ENCODE data around the gene ZNRF3. TPM values are rescaled to one million over a fixed set of nuclear protein-coding genes. Genes with fewer than 3 reads are reported as not detected.

Gene ZNRF3
- total and polyA plus RNA-seq, 8 donors, result 2.4 to 6.8 (median 3.9) TPM

DNA sequence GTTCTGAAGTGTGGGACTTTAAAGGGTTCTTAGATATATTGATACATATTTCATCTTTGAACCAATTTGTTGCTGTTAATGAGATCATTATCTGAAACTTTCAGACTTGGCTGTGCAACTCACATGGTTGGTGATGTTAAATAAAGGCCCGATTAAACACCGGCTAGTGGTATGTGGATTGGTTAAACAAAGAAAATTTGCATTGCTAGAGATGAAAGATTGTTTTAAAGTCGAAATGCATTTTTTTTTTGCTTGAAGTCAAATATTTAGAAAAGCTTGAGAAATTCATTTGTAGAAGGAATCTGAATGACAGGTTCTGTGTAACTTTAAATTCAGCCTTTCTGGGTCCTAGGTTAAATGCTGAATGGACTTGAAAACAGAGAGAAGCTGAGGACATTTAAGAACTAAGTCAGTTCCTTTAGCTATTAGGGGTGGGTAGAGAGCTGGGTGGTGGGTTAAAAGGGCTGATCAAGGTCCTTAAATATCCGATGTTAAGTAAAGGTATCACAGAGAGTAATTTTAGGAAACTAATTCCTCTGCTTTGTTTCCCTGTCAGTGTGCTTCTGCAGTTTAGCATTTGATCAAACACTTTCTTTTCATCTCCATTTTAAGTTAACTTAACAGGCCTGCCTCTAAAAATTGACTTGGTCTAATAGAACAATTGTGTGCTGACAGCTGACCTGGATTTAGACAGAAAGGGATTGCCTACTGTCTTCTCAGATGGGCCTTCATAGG lies 4.5 kb downstream of the ZNRF3 start:
- H3K27me3 ChIP-seq, result no peaks in the 10 kb centered on the region
- 18 to 23% methylated on average over 4 of the region's 4 CpGs for WGBS, 2 donors
- FAIRE-seq (no peak), DNase-seq (no peak), ATAC-seq (no peak)
- no peaks in the 10 kb centered on the region for H3K9me3 ChIP-seq
- intact Hi-C loops (cut with DNase I), result no loop called here
- H3K4me1 ChIP-seq, result peaks cover 7 to 34% (median 23%) of the 10 kb centered on the region in 3 donors
- no peaks in the 10 kb centered on the region for H3K36me3 ChIP-seq
- no peak overlapping the region for H3K27ac ChIP-seq
- TF ChIP-seq, protein P1, sequence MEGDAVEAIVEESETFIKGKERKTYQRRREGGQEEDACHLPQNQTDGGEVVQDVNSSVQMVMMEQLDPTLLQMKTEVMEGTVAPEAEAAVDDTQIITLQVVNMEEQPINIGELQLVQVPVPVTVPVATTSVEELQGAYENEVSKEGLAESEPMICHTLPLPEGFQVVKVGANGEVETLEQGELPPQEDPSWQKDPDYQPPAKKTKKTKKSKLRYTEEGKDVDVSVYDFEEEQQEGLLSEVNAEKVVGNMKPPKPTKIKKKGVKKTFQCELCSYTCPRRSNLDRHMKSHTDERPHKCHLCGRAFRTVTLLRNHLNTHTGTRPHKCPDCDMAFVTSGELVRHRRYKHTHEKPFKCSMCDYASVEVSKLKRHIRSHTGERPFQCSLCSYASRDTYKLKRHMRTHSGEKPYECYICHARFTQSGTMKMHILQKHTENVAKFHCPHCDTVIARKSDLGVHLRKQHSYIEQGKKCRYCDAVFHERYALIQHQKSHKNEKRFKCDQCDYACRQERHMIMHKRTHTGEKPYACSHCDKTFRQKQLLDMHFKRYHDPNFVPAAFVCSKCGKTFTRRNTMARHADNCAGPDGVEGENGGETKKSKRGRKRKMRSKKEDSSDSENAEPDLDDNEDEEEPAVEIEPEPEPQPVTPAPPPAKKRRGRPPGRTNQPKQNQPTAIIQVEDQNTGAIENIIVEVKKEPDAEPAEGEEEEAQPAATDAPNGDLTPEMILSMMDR (IDR thresholded peaks at IDR 0.05), result no peak
- no peak overlapping the region for H3K4me3 ChIP-seq

DNA sequence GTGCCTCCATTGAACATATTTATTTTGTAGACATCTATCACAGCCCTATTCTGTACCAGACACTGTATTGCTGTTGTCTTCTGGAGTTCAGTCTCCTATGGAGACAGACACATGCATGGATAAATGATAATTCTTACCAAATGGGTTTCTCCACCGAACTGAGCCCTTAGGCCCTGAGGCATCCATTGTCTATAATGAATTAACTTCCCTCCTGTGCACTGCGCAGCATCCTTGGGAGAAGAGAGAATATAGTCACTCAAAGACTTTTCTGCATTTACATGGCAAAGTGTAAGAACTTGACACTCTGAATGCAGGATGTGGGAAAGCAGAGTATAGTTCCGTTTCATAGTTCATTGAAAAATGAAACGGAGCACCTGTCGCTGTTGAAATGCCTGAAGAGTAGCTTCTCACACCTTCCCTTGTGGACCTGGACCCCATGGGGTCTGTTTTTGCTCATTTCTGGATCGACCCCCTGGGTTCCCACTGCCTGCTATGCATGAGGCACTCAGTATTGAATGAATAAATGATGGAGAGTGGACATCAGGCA lies 6.2 kb downstream of the ZNRF3 start:
- H3K27me3 ChIP-seq, result no peaks in the 10 kb centered on the region
- 92 to 94% methylated on average over 6 of the region's 6 CpGs for WGBS, 2 donors
- peaks cover 7 to 38% (median 23%) of the 10 kb centered on the region in 3 donors for H3K4me1 ChIP-seq
- TF ChIP-seq, protein P1 (IDR thresholded peaks at IDR 0.05), result no peak
- FAIRE-seq, result no peak
- DNase-seq, result no peak
- H3K4me3 ChIP-seq, result no peak overlapping the region
- H3K36me3 ChIP-seq, result no peaks in the 10 kb centered on the region
- no peak overlapping the region for H3K27ac ChIP-seq
- ATAC-seq, result no peak
- intact Hi-C loops (cut with DNase I), result no loop called here
- no peaks in the 10 kb centered on the region for H3K9me3 ChIP-seq

DNA sequence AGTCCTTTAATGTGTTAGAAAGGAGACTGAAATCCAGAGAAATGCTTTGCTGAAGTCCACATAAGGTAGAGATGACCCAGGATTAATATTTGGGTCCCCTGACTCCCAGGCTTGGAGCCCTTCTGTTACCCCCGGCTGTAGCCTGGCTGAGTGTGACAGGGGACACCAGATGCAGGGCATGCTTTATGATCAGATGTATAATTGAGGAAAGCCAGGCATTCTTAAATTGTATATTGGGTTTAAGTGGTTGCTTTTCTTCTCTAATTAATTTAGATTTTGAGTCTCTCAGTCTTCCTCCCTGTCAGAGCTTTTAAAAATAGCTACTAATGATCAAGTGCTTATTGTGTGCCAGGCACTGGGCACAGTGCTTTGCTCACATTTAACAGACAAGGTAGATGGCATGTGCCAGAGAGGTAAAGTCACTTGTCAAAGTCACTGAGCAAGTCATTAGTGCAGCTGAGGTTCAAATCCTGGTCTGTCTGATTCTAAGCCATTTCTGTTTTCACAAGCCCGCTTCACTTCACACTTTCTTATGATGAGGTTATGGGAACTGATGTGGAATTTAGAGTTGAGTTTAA lies 7.9 kb downstream of the ZNRF3 start:
- no peak for FAIRE-seq
- no peak overlapping the region for H3K27ac ChIP-seq

DNA sequence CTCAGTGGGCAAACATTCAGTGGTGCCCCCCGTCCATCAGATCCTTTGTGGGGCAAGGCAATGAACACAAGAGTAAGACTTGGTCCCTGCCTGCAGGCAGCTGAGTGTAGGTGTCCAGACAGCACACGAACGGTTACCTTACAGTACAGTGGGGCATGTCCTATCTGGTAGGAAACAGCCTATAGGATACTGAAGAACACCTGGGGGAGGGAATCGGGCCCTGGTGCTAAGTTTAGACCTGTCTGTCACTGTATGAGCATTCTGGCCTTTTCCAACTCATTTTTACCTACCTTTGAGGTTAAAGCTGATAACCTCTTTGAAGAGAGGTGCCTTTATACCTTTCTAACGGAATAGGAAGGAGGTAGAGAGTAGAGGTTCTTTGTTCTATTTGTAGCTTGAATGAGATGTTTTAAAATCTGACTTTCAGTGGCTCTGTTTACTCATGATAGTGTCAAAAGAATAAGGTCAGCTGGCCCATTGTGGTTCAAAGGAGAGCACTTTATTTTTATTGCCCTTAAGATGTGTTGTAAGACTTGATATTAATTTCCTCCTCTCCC lies 8.9 kb downstream of the ZNRF3 start:
- FAIRE-seq (no peak), ATAC-seq (peak; percentile 36 to 68 (median 50)), DNase-seq (no peak)
- Histone ChIP-seq H3K27ac (no peak overlapping the region), H3K4me3 (no peak overlapping the region), H3K36me3 (no peaks in the 10 kb centered on the region), H3K4me1 (peaks cover 7 to 24% (median 7%) of the 10 kb centered on the region in 3 donors), H3K9me3 (no peaks in the 10 kb centered on the region), H3K27me3 (no peaks in the 10 kb centered on the region)
- 40 to 42% methylated on average over 5 of the region's 5 CpGs for WGBS, 2 donors
- intact Hi-C loops (cut with DNase I), result no loop called here
- TF ChIP-seq, protein P1 (IDR thresholded peaks at IDR 0.05), result no peak

More for the DNA sequence above, 7.9 kb downstream of the ZNRF3 start:
- no peak for DNase-seq
- Histone ChIP-seq H3K4me3 (no peak overlapping the region), H3K27me3 (no peaks in the 10 kb centered on the region), H3K4me1 (peaks cover 7 to 27% (median 11%) of the 10 kb centered on the region in 3 donors), H3K9me3 (no peaks in the 10 kb centered on the region), H3K36me3 (no peaks in the 10 kb centered on the region)
- 86 to 89% methylated on average over 2 of the region's 2 CpGs for WGBS, 2 donors
- TF ChIP-seq, protein P1 (IDR thresholded peaks at IDR 0.05), result no peak
- intact Hi-C loops (cut with DNase I), result no loop called here
- no peak for ATAC-seq
